Mucosa of descending colon (tissue), 3 donors: ENCODE data around the gene ARAP1. TPM values are rescaled to one million over a fixed set of nuclear protein-coding genes. Genes with fewer than 3 reads are reported as not detected.
A peak's percentile ranks its signal among the peaks of the same experiment; 100 is the strongest.

Source experiments
- ATAC-seq: fragments of 200-7000 bp; cut with Tn5 transposase; one replicate; pipeline ENCODE4 v1.9.1; 2020; ENCODE audit warnings: mild to moderate bottlenecking, moderate library complexity
- DNase-seq, 3 donors: peaks; one replicate each; pipeline ENCODE4 v3.0.0-alpha.2; 2020
- H3K36me3 ChIP-seq: fragments of 200-600 bp; one replicate; pipeline ENCODE4 v1.8.0; 2021; ENCODE audit warnings: low read depth, mild to moderate bottlenecking
- H3K4me1 ChIP-seq: fragments of 200-600 bp; one replicate; pipeline ENCODE4 v1.8.0; 2021; ENCODE audit warnings: low read depth, mild to moderate bottlenecking
- H3K4me3 ChIP-seq: fragments of 200-600 bp; one replicate; pipeline ENCODE4 v1.8.0; 2021; ENCODE audit warnings: mild to moderate bottlenecking
- H3K9me3 ChIP-seq: fragments of 200-600 bp; one replicate; pipeline ENCODE4 v1.8.0; 2021; ENCODE audit warnings: mild to moderate bottlenecking
- CTCF ChIP-seq: fragments of 200-600 bp; IDR thresholded peaks from one replicate; pipeline ENCODE4 v1.8.0; 2022; ENCODE audit warnings: antibody characterized with exemption, mild to moderate bottlenecking
- intact Hi-C, 2 donors: fragments of 100-400 bp; cut with DNase I in 1 of 2; cut with micrococcal nuclease in 1 of 2; formaldehyde crosslinking; loops; one replicate each; pipeline versions ENCODE4 v1.11.0 to v1.11.1; 2022; cut with DNase I, micrococcal nuclease
- total RNA-seq, 3 donors: library from RNA; stranded (reverse); fragmentation: NEBNext Ultra II Directional in 2 of 3; extraction: Animal tissue kit (Norgen Biotek cat#: 25700) in 2 of 3; gene quantifications; one replicate each; pipeline versions ENCODE4 v1.2.1 to v1.2.4, GENCODE V29; 2021 to 2023
- donor health status: DM: no; HTN: no; CAD: no; lungs with moderate emphysema.
- donor health status: DM: no; HTN: no; CAD: no.
- donor health status: DM: no; HTN: yes; CAD: no.

ARAP1 gene
- total RNA-seq, 3 donors from 2014 or later, result 69.3 to 84.8 (median 84.0) TPM

GRCh38 chr11:72730243-72730642 lies 22.0 kb downstream of the ARAP1 start:
- Histone ChIP-seq H3K9me3 (no peaks in the 10 kb centered on the region), H3K4me3 (no peak overlapping the region), H3K36me3 (no peaks in the 10 kb centered on the region), H3K4me1 (no peaks in the 10 kb centered on the region)
- TF ChIP-seq CTCF, result no peak
- DNase-seq (no peak), ATAC-seq (no peak)
- intact Hi-C loops, result no loop called here

- Histone ChIP-seq H3K9me3 (no peaks in the 10 kb centered on the region), H3K4me3 (no peak overlapping the region), H3K4me1 (peaks cover 6% of the 10 kb centered on the region), H3K36me3 (no peaks in the 10 kb centered on the region)
- TF ChIP-seq CTCF, result no peak
- DNase-seq, result no peak
- ATAC-seq, result no peak
- intact Hi-C loops, result loop anchor here in 1 of 2 donors (10.0 kb wide), 1 partner anchor 67 kb away; the partner anchor contains the start of gene STARD10
Measured at GRCh38 chr11:72727521-72727920, 24.7 kb downstream of the ARAP1 start.

- ATAC-seq (no peak), DNase-seq (no peak)
- intact Hi-C loops, result loop anchor here in 1 of 2 donors (10.0 kb wide), 1 partner anchor 68 kb away; the partner anchor contains the start of gene STARD10
- no peak overlapping the region for H3K4me3 ChIP-seq
- peaks cover 7% of the 10 kb centered on the region for H3K4me1 ChIP-seq
- no peaks in the 10 kb centered on the region for H3K36me3 ChIP-seq
- H3K9me3 ChIP-seq, result no peaks in the 10 kb centered on the region
- TF ChIP-seq CTCF, result no peak
Measured at GRCh38 chr11:72726266-72727220, 25.7 kb downstream of the ARAP1 start.

- no peak for DNase-seq
- ATAC-seq, result no peak
- Histone ChIP-seq H3K4me1 (peaks cover 12% of the 10 kb centered on the region), H3K36me3 (no peaks in the 10 kb centered on the region), H3K4me3 (no peak overlapping the region), H3K9me3 (no peaks in the 10 kb centered on the region)
- no peak for TF ChIP-seq CTCF
- intact Hi-C loops, result loop anchor here in 1 of 2 donors (10.0 kb wide), 1 partner anchor 69 kb away; the partner anchor contains the start of gene STARD10
Measured at GRCh38 chr11:72725724-72726028, 26.5 kb downstream of the ARAP1 start.

- peaks cover 18% of the 10 kb centered on the region for H3K4me1 ChIP-seq
- DNase-seq, result peak in 2 of 3 donors; percentile 67 to 89
- intact Hi-C loops, result loop anchor here (5.0 to 10.0 kb wide), 2 partner anchors 67 to 70 kb away; partner anchors contain the start of gene STARD10 (in 2 of the 2)
- peak; percentile 82 for TF ChIP-seq CTCF
- H3K9me3 ChIP-seq, result no peaks in the 10 kb centered on the region
- H3K4me3 ChIP-seq, result no peak overlapping the region
- H3K36me3 ChIP-seq, result no peaks in the 10 kb centered on the region
- ATAC-seq, result peak; percentile 31
Measured at GRCh38 chr11:72724851-72725723, 27.1 kb downstream of the ARAP1 start.
